Ovary (tissue), 9 donors: ENCODE data around the gene NID1. TPM values are rescaled to one million over a fixed set of nuclear protein-coding genes. Genes with fewer than 3 reads are reported as not detected.

Experiments used
- DNase-seq, 5 donors: peaks; one replicate each; pipeline ENCODE4 v3.0.0-alpha.2; 2019 to 2020
- H3K27ac ChIP-seq, 2 donors: fragments of 200-600 bp; one replicate each; pipeline versions ENCODE4 v1.5.1 to v1.8.0; 2019 to 2022
- H3K27me3 ChIP-seq: fragments of 200-600 bp; one replicate; pipeline ENCODE4 v1.8.0; 2022
- H3K36me3 ChIP-seq: fragments of 200-600 bp; sonication (generic); one replicate; pipeline ENCODE4 v1.5.1; 2019
- H3K4me1 ChIP-seq: one replicate; pipeline ENCODE4 v1.8.1; 2013; ENCODE audit warnings: mild to moderate bottlenecking, moderate library complexity; ENCODE audit not compliant: insufficient read depth
- H3K4me3 ChIP-seq: fragments of 200-600 bp; sonication (generic); one replicate; pipeline ENCODE4 v1.5.1; 2017
- H3K9me3 ChIP-seq, 2 donors: fragments of 200-600 bp in 1 of 2; sonication (generic) in 1 of 2; one replicate each; pipeline versions ENCODE4 v1.5.1 to v1.8.1; 2013 to 2019; ENCODE audit warnings: mild to moderate bottlenecking in 1 of 2, moderate library complexity in 1 of 2
- CTCF ChIP-seq, 3 donors: fragments of 450-650 bp in 2 of 3; fragments of 200-600 bp in 1 of 3; IDR thresholded peaks; one replicate each; pipeline versions ENCODE4 v1.5.1 to v1.8.0; 2016 to 2022; ENCODE audit warnings: antibody characterized with exemption in 3 of 3, mild to moderate bottlenecking in 1 of 3
- EP300 ChIP-seq: sonication (generic); formaldehyde crosslinking; IDR thresholded peaks from one replicate; pipeline ENCODE4 v1.6.1; 2017; ENCODE audit warnings: antibody characterized with exemption
- POLR2A ChIP-seq: fragments of 450-650 bp; IDR thresholded peaks from one replicate; pipeline ENCODE4 v1.6.1; 2017; ENCODE audit warnings: antibody characterized with exemption, mild to moderate bottlenecking, moderate library complexity
- WGBS, 3 donors: extraction: QIAGEN DNeasy Blood & Tissue Kit in 1 of 3; methylation state at CpG; one replicate each; pipeline versions ENCODE4 v1.1.5 to v1.1.7; 2013 to 2017; 5-methylcytosine and 5-hydroxymethylcytosine counted together
- intact Hi-C, 4 donors: fragments of 100-400 bp; cut with DNase I; formaldehyde crosslinking; loops; one replicate each; pipeline versions ENCODE4 v1.11.0 to v1.15.1; 2022 to 2023
- polyA plus RNA-seq, 2 donors: library from polyadenylated mRNA; stranded (reverse); fragments of 200-250 nt in 1 of 2; fragments of 350-450 nt in 1 of 2; fragmentation: Illumina TruSeq in 1 of 2; extraction: RNeasy Lipid Tissue Mini Kit (QIAGEN cat#74804) in 1 of 2; gene quantifications; one replicate each; pipeline ENCODE4 v1.2.3, GENCODE V29; 2013 to 2014
- total RNA-seq, 7 donors: library from RNA; depleted of rRNA in 2 of 7; stranded (reverse); fragments of >200 nt in 2 of 7; fragmentation: NEBNext Ultra II Directional in 3 of 7; extraction: Animal tissue kit (Norgen Biotek cat#: 25700) in 3 of 7; gene quantifications; one replicate each; pipeline versions ENCODE4 v1.1.0 to v1.2.4, GENCODE V29; 2016 to 2023
- donor health status: DM: no; HTN: no; CAD: no; lungs with moderate emphysema.
- donor health status: DM: no; HTN: no; CAD: no.
- donor health status: Bipolar disorder and iron deficiency.
- donor health status: DM: yes; HTN: yes; CAD: no.
- donor health status: DM: no; HTN: no; CAD: no.
- donor health status: DM: yes; HTN: yes; CAD: no.

The NID1 gene
- total and polyA plus RNA-seq, 9 donors, result 59.2 to 147 (median 76.4) TPM

GRCh38 chr1:236066054-236066453, 1.2 kb upstream of the NID1 start:
- H3K4me3 ChIP-seq, result peak overlapping the region; percentile 83
- intact Hi-C loops, result loop anchor here in 2 of 4 donors (5.0 to 10.0 kb wide), 3 partner anchors 91 to 201 kb away; partner anchors contain the start of gene LYST (in 1 of the 2)
- H3K27me3 ChIP-seq, result no peaks in the 10 kb centered on the region
- H3K4me1 ChIP-seq, result peaks cover 10% of the 10 kb centered on the region
- H3K36me3 ChIP-seq, result no peaks in the 10 kb centered on the region
- DNase-seq, result peak in 4 of 5 donors; percentile 44 to 67 (median 46)
- H3K9me3 ChIP-seq, result no peaks in the 10 kb centered on the region
- 8 to 19% (median 13%) methylated on average over 6 of the region's 6 CpGs for WGBS, 3 donors
- peak overlapping the region; percentile 80 to 96 for H3K27ac ChIP-seq
- TF ChIP-seq CTCF (IDR thresholded peaks at IDR 0.05) (no peak), EP300 (no peak), POLR2A (no peak)

- no peaks in the 10 kb centered on the region for H3K27me3 ChIP-seq
- H3K36me3 ChIP-seq, result no peaks in the 10 kb centered on the region
- H3K9me3 ChIP-seq, result no peaks in the 10 kb centered on the region
- no peak for DNase-seq
- H3K4me1 ChIP-seq, result peaks cover 10% of the 10 kb centered on the region
- intact Hi-C loops, result loop anchor here in 2 of 4 donors (2.0 to 10.0 kb wide), 4 partner anchors 47 to 201 kb away; partner anchors contain the start of gene LYST (in 1 of the 2)
- peak overlapping the region; percentile 80 to 96 for H3K27ac ChIP-seq
- 8 to 15% (median 12%) methylated on average over 17 of the region's 17 CpGs for WGBS, 3 donors
- H3K4me3 ChIP-seq, result peak overlapping the region; percentile 83
- TF ChIP-seq POLR2A (no peak), CTCF (IDR thresholded peaks at IDR 0.05) (no peak), EP300 (no peak)
Measured at GRCh38 chr1:236065509-236066005, 667 bp upstream of the NID1 start.

DNA sequence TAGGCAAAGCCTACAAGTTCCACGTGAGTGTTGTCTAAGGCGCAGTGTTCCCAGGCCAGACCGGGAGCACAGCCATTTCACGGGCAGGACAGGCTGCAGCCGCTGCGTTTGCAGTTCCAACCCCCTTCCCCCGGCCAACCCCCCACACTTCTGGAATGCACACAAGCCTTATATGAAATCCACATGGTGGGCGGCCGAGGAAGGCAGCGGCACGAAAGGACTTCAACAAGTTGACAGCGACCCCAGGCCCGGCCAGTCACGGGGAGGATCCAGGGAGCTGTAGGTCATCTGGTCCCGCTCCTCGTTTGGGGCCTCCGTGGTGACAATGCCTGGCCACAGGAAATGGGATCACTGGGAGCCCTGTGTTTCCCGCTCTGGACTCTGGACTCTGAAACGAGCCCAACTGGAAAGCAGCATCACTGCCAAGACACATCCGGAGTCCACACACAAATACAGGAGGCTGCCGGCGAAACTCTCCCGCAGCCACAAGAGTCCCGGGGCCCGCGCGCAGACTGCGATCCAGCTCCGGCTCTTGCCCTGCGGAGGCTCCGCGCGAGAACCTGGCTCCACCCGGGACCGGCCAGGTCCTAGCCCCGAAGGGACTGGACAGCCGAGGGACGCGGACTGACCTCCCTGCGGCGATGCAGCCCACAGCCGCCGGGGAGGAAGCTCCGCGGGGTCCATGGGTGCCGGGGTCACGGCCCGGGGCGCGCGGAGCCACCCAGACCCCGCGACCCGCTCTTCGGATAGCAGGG, 794 bp downstream of the NID1 start:
- Histone ChIP-seq H3K36me3 (no peaks in the 10 kb centered on the region), H3K4me1 (peaks cover 11% of the 10 kb centered on the region), H3K27ac (peak overlapping the region; percentile 80 to 96), H3K27me3 (no peaks in the 10 kb centered on the region), H3K4me3 (peak overlapping the region; percentile 83), H3K9me3 (no peaks in the 10 kb centered on the region)
- peak; percentile 70 to 85 (median 74) for DNase-seq
- TF ChIP-seq CTCF (IDR thresholded peaks at IDR 0.05) (no peak), EP300 (no peak), POLR2A (peak; percentile 27)
- WGBS, 3 donors, result 1% methylated on average over 39 to 55 of the region's 55 CpGs
- intact Hi-C loops, result loop anchor here in 2 of 4 donors (2.0 to 10.0 kb wide), 3 partner anchors 45 to 199 kb away; partner anchors contain the start of gene LYST (in 1 of the 2)

DNA sequence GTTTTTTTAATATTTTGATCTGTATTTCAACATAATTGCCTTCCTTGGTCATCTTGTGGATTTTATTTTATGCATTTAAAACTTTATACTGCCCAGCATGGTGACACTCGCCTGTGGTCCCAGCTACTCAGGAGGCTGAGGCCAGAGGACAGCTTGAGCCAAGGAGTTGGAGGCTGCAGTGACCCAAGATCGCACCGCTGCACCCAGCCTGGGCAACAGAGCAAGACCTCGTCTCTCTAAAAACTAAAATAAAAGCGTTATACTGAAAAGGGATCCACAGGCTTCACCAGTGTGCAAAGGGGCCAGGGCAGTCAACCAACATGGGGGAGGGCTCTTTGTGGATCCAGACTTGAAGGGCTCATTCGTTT, 1.4 kb downstream of the NID1 start:
- 12 to 15% (median 15%) methylated on average over 6 of the region's 6 CpGs for WGBS, 3 donors
- intact Hi-C loops, result loop anchor here in 2 of 4 donors (10.0 kb wide), 2 partner anchors 89 to 199 kb away; partner anchors contain the start of gene LYST (in 1 of the 2)
- peaks cover 11% of the 10 kb centered on the region for H3K4me1 ChIP-seq
- DNase-seq, result no peak
- H3K36me3 ChIP-seq, result no peaks in the 10 kb centered on the region
- TF ChIP-seq POLR2A (no peak), EP300 (no peak), CTCF (IDR thresholded peaks at IDR 0.05) (no peak)
- peak overlapping the region; percentile 80 to 96 for H3K27ac ChIP-seq
- H3K4me3 ChIP-seq, result peak overlapping the region; percentile 83
- H3K27me3 ChIP-seq, result no peaks in the 10 kb centered on the region
- H3K9me3 ChIP-seq, result no peaks in the 10 kb centered on the region
